HFFc6 (cell line): Measurements from ENCODE around the gene SLC38A10. TPM values are rescaled to one million over a fixed set of nuclear protein-coding genes. Genes with fewer than 3 reads are reported as not detected.

Experiments
- DNase-seq: peaks from one replicate; pipeline ENCODE4 v3.0.0-alpha.2; 2018
- H3K27ac Mint-ChIP-seq: 2 replicates; pipeline ENCODE4 v1.8.0; 2020; ENCODE audit warnings: mild to moderate bottlenecking, mixed read lengths
- H3K27me3 Mint-ChIP-seq: 2 replicates; pipeline ENCODE4 v1.8.0; 2021; ENCODE audit warnings: mild to moderate bottlenecking, moderate library complexity, mixed read lengths; ENCODE audit not compliant: insufficient read depth
- H3K36me3 Mint-ChIP-seq: 2 replicates; pipeline ENCODE4 v1.8.0; 2021; ENCODE audit warnings: low read depth, mixed read lengths
- H3K4me1 Mint-ChIP-seq: 2 replicates; pipeline ENCODE4 v1.8.0; 2020; ENCODE audit warnings: low read depth, mixed read lengths
- H3K4me3 Mint-ChIP-seq: 2 replicates; pipeline ENCODE4 v1.8.0; 2020; ENCODE audit warnings: mild to moderate bottlenecking, moderate library complexity, mixed read lengths
- H3K9me3 Mint-ChIP-seq: 2 replicates; pipeline ENCODE4 v1.8.0; 2020; ENCODE audit warnings: mild to moderate bottlenecking, mixed read lengths
- total RNA-seq, 6 experiments: library from RNA; stranded (reverse); fragmentation: NEBNext Ultra II Directional; extraction: Animal tissue kit (Norgen Biotek cat#: 25700); gene quantifications; 2 replicates in 1 of 6; 3 replicates in 5 of 6; pipeline ENCODE4 v1.2.3, GENCODE V29; 2021
- TF ChIP-seq, protein P1 (sequence below): fragments of 200-600 bp; sonication (generic); IDR thresholded peaks from 2 replicates; pipeline ENCODE4 v1.5.0; 2021; ENCODE audit warnings: antibody characterized with exemption, mild to moderate bottlenecking

The SLC38A10 gene
- total RNA-seq, 6 experiments from 2014 or later: 71.2 to 88.3 (median 72.2) TPM

DNA sequence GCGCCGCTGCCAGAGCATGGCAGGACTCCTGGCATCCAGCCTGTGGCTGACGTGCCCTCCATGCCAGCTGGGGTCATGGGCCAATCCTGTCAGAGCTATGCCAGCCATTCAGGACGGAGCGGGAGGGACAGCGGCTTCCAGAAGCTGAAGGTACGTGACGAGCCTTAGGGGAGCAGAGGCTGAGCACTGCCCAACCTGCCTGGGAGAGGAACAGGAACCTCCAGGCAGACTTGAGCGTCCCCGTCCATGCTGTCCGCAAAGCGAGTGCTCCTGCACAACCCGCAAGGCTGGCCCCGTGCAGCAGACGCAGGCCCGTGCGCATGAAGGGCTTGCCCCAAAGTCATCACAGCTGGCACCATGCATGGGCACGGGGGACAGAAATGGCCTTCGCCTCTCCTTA is 34.5 kb downstream of the SLC38A10 start:
- Mint-ChIP-seq H3K27me3 (peaks cover 2% of the 10 kb centered on the region; the same call in 1 of the 2 replicates), H3K36me3 (peaks cover 4% of the 10 kb centered on the region; the same call in 1 of the 2 replicates), H3K9me3 (no peaks in the 10 kb centered on the region), H3K27ac (no peak overlapping the region), H3K4me3 (no peak overlapping the region), H3K4me1 (peaks cover 7% of the 10 kb centered on the region; the same call in 1 of the 2 replicates)
- no peak for DNase-seq
- TF ChIP-seq, protein P1, sequence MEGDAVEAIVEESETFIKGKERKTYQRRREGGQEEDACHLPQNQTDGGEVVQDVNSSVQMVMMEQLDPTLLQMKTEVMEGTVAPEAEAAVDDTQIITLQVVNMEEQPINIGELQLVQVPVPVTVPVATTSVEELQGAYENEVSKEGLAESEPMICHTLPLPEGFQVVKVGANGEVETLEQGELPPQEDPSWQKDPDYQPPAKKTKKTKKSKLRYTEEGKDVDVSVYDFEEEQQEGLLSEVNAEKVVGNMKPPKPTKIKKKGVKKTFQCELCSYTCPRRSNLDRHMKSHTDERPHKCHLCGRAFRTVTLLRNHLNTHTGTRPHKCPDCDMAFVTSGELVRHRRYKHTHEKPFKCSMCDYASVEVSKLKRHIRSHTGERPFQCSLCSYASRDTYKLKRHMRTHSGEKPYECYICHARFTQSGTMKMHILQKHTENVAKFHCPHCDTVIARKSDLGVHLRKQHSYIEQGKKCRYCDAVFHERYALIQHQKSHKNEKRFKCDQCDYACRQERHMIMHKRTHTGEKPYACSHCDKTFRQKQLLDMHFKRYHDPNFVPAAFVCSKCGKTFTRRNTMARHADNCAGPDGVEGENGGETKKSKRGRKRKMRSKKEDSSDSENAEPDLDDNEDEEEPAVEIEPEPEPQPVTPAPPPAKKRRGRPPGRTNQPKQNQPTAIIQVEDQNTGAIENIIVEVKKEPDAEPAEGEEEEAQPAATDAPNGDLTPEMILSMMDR: no peak

- peaks cover 2% of the 10 kb centered on the region; the same call in 1 of the 2 replicates for H3K27me3 Mint-ChIP-seq
- TF ChIP-seq, protein P1: no peak
- no peak for DNase-seq
- no peaks in the 10 kb centered on the region for H3K9me3 Mint-ChIP-seq
- peaks cover 11% of the 10 kb centered on the region; the same call in 1 of the 2 replicates for H3K4me1 Mint-ChIP-seq
- H3K4me3 Mint-ChIP-seq: no peak overlapping the region
- no peak overlapping the region for H3K27ac Mint-ChIP-seq
- no peaks in the 10 kb centered on the region; the same call in 1 of the 2 replicates for H3K36me3 Mint-ChIP-seq
Observed at GRCh38 chr17:81260171-81260570, 34.9 kb downstream of the SLC38A10 start.

- Mint-ChIP-seq H3K4me1 (peaks cover 17% of the 10 kb centered on the region; the same call in 1 of the 2 replicates), H3K27ac (no peak overlapping the region), H3K36me3 (no peaks in the 10 kb centered on the region), H3K27me3 (peaks cover 2% of the 10 kb centered on the region; the same call in 1 of the 2 replicates), H3K4me3 (no peak overlapping the region), H3K9me3 (no peaks in the 10 kb centered on the region)
- TF ChIP-seq, protein P1: no peak
- DNase-seq: no peak
Observed at GRCh38 chr17:81259058-81259605, 36.0 kb downstream of the SLC38A10 start.

- DNase-seq: no peak
- no peaks in the 10 kb centered on the region for H3K36me3 Mint-ChIP-seq
- TF ChIP-seq, protein P1: no peak
Observed at GRCh38 chr17:81258292-81258691, 36.8 kb downstream of the SLC38A10 start.

GRCh38 chr17:81257533-81257932 is 37.6 kb downstream of the SLC38A10 start:
- TF ChIP-seq, protein P1: no peak
- no peaks in the 10 kb centered on the region for H3K9me3 Mint-ChIP-seq
- DNase-seq: no peak
- H3K27me3 Mint-ChIP-seq: peaks cover 2% of the 10 kb centered on the region; the same call in 1 of the 2 replicates
- H3K36me3 Mint-ChIP-seq: no peaks in the 10 kb centered on the region
- no peak overlapping the region for H3K27ac Mint-ChIP-seq
- H3K4me1 Mint-ChIP-seq: peaks cover 17% of the 10 kb centered on the region; the same call in 1 of the 2 replicates
- H3K4me3 Mint-ChIP-seq: no peak overlapping the region

More at GRCh38 chr17:81258292-81258691, 36.8 kb downstream of the SLC38A10 start:
- Mint-ChIP-seq H3K27ac (no peak overlapping the region), H3K27me3 (peaks cover 2% of the 10 kb centered on the region; the same call in 1 of the 2 replicates), H3K4me3 (no peak overlapping the region), H3K4me1 (peaks cover 17% of the 10 kb centered on the region; the same call in 1 of the 2 replicates), H3K9me3 (no peaks in the 10 kb centered on the region)
